Measurements from ENCODE around the gene CCDC87. TPM values are rescaled to one million over a fixed set of nuclear protein-coding genes. Genes with fewer than 3 reads are reported as not detected.

CCDC87 gene
- total and polyA plus RNA-seq, 4 donors, result 0.14 to 0.17 (median 0.14) TPM; not detected in 1

DNA sequence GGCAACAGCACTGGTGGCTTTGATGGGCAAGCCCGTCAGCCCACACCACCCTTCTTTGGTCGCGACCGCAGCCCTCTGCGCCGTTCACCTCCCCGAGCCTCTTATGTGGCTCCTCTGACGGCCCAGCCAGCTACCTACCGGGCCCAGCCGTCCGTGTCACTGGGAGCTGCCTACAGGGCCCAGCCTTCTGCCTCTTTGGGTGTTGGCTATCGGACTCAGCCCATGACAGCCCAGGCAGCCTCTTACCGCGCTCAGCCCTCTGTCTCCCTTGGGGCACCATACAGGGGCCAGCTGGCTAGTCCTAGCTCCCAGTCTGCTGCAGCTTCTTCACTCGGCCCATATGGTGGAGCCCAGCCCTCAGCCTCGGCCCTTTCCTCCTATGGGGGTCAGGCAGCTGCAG lies 31.6 kb upstream of the CCDC87 start:
- Histone ChIP-seq H3K9me3 (ENCODE audit: control insufficient read depth in 4 of 4, low read length in 3 of 4) (no peaks in the 10 kb centered on the region), H3K9ac (ENCODE audit: low read depth in 1 of 2, low read length in 2 of 2) (no peak overlapping the region), H3K4me1 (ENCODE audit: control insufficient read depth in 4 of 4, insufficient read depth in 4 of 4, low read length in 3 of 4) (peaks cover 3 to 26% (median 21%) of the 10 kb centered on the region in 4 donors), H3K36me3 (ENCODE audit: control insufficient read depth in 4 of 4, insufficient read depth in 3 of 4, low read depth in 1 of 4, low read length in 3 of 4) (peaks cover 15 to 63% (median 49%) of the 10 kb centered on the region in 4 donors), H3K27ac (ENCODE audit: low read depth in 1 of 2, low read length in 2 of 2) (no peak overlapping the region), H3K4me3 (ENCODE audit: low read depth in 1 of 3, low read length in 3 of 3) (no peak overlapping the region), H3K27me3 (ENCODE audit: control insufficient read depth in 4 of 4, insufficient read depth in 4 of 4, low read length in 3 of 4) (no peaks in the 10 kb centered on the region)
- WGBS, result 94% methylated on average over 16 of the region's 16 CpGs
- TF ChIP-seq JUND (IDR thresholded peaks at IDR 0.05), result no peak
- TF ChIP-seq, protein P1, sequence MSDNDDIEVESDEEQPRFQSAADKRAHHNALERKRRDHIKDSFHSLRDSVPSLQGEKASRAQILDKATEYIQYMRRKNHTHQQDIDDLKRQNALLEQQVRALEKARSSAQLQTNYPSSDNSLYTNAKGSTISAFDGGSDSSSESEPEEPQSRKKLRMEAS (IDR thresholded peaks at IDR 0.05), result no peak
- TF ChIP-seq NR2F2 (IDR thresholded peaks at IDR 0.05), result no peak
- no peak for TF ChIP-seq EGR1 (IDR thresholded peaks at IDR 0.05; ENCODE audit: low read depth in 2 of 2)
- TF ChIP-seq, protein P2, sequence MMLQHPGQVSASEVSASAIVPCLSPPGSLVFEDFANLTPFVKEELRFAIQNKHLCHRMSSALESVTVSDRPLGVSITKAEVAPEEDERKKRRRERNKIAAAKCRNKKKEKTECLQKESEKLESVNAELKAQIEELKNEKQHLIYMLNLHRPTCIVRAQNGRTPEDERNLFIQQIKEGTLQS (IDR thresholded peaks at IDR 0.05), result no peak
- TF ChIP-seq FOXA1 (IDR thresholded peaks at IDR 0.05), result no peak
- TF ChIP-seq, protein P3, sequence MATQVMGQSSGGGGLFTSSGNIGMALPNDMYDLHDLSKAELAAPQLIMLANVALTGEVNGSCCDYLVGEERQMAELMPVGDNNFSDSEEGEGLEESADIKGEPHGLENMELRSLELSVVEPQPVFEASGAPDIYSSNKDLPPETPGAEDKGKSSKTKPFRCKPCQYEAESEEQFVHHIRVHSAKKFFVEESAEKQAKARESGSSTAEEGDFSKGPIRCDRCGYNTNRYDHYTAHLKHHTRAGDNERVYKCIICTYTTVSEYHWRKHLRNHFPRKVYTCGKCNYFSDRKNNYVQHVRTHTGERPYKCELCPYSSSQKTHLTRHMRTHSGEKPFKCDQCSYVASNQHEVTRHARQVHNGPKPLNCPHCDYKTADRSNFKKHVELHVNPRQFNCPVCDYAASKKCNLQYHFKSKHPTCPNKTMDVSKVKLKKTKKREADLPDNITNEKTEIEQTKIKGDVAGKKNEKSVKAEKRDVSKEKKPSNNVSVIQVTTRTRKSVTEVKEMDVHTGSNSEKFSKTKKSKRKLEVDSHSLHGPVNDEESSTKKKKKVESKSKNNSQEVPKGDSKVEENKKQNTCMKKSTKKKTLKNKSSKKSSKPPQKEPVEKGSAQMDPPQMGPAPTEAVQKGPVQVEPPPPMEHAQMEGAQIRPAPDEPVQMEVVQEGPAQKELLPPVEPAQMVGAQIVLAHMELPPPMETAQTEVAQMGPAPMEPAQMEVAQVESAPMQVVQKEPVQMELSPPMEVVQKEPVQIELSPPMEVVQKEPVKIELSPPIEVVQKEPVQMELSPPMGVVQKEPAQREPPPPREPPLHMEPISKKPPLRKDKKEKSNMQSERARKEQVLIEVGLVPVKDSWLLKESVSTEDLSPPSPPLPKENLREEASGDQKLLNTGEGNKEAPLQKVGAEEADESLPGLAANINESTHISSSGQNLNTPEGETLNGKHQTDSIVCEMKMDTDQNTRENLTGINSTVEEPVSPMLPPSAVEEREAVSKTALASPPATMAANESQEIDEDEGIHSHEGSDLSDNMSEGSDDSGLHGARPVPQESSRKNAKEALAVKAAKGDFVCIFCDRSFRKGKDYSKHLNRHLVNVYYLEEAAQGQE (IDR thresholded peaks at IDR 0.05), result no peak
- TF ChIP-seq YY1 (IDR thresholded peaks at IDR 0.05), result no peak
- TF ChIP-seq, protein P4, sequence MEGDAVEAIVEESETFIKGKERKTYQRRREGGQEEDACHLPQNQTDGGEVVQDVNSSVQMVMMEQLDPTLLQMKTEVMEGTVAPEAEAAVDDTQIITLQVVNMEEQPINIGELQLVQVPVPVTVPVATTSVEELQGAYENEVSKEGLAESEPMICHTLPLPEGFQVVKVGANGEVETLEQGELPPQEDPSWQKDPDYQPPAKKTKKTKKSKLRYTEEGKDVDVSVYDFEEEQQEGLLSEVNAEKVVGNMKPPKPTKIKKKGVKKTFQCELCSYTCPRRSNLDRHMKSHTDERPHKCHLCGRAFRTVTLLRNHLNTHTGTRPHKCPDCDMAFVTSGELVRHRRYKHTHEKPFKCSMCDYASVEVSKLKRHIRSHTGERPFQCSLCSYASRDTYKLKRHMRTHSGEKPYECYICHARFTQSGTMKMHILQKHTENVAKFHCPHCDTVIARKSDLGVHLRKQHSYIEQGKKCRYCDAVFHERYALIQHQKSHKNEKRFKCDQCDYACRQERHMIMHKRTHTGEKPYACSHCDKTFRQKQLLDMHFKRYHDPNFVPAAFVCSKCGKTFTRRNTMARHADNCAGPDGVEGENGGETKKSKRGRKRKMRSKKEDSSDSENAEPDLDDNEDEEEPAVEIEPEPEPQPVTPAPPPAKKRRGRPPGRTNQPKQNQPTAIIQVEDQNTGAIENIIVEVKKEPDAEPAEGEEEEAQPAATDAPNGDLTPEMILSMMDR (IDR thresholded peaks at IDR 0.05; ENCODE audit: low read depth, low read length, missing input control), result no peak
- TF ChIP-seq GABPA (IDR thresholded peaks at IDR 0.05 in 1 of 2, conservative IDR thresholded peaks at IDR 0.05 in 1 of 2), result no peak
- TF ChIP-seq RXRA (IDR thresholded peaks at IDR 0.05), result no peak
- TF ChIP-seq, protein P5, sequence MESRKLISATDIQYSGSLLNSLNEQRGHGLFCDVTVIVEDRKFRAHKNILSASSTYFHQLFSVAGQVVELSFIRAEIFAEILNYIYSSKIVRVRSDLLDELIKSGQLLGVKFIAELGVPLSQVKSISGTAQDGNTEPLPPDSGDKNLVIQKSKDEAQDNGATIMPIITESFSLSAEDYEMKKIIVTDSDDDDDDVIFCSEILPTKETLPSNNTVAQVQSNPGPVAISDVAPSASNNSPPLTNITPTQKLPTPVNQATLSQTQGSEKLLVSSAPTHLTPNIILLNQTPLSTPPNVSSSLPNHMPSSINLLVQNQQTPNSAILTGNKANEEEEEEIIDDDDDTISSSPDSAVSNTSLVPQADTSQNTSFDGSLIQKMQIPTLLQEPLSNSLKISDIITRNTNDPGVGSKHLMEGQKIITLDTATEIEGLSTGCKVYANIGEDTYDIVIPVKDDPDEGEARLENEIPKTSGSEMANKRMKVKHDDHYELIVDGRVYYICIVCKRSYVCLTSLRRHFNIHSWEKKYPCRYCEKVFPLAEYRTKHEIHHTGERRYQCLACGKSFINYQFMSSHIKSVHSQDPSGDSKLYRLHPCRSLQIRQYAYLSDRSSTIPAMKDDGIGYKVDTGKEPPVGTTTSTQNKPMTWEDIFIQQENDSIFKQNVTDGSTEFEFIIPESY (IDR thresholded peaks at IDR 0.05), result no peak
- no peak for TF ChIP-seq RAD21 (IDR thresholded peaks at IDR 0.05)
- no peak for TF ChIP-seq TAF1 (conservative IDR thresholded peaks at IDR 0.05)
- no peak for TF ChIP-seq HNF4G (IDR thresholded peaks at IDR 0.05)
- TF ChIP-seq FOXA2 (IDR thresholded peaks at IDR 0.05), result no peak
- no peak for TF ChIP-seq HNF4A (conservative IDR thresholded peaks at IDR 0.05)
- no peak for DNase-seq (ENCODE audit: low spot score)

Measured in liver (tissue), 9 donors.